ENCODE results near the gene MRPL55.

DNA sequence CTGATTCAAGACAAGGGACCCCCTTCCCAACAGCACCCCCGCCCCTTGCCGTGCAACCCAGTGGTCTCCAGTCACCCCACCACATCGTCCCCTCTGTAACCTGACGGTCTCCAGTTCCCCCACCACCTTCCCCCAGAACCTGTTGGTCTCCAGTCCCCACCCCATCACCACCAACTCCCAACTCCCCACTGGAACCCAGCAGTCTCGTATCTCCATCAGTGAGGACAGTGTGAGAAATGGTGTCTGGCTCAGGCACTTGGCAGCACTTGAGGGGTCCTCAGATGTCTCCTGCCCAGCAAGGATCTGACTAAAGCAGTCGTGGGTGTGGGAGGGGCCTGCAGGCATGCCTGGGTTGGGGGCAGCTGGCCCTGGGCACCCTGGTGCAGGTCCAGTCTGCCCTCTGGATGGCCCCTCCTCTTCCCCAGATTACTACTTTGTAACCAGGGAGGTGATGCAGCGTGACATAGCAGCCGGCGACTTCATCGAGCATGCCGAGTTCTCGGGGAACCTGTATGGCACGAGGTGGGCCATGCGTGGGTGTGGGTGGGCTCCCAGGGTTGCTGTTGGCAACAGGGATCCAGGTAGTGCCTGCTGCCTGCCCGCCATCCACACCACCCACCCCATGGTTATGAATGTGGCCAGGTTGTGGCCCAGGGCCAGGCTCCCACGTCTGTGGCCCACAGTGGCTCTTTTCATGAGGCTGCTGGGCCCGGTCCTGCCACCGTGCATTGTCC, 37.5 kb upstream of the MRPL55 start:
- TF ChIP-seq, protein P1, sequence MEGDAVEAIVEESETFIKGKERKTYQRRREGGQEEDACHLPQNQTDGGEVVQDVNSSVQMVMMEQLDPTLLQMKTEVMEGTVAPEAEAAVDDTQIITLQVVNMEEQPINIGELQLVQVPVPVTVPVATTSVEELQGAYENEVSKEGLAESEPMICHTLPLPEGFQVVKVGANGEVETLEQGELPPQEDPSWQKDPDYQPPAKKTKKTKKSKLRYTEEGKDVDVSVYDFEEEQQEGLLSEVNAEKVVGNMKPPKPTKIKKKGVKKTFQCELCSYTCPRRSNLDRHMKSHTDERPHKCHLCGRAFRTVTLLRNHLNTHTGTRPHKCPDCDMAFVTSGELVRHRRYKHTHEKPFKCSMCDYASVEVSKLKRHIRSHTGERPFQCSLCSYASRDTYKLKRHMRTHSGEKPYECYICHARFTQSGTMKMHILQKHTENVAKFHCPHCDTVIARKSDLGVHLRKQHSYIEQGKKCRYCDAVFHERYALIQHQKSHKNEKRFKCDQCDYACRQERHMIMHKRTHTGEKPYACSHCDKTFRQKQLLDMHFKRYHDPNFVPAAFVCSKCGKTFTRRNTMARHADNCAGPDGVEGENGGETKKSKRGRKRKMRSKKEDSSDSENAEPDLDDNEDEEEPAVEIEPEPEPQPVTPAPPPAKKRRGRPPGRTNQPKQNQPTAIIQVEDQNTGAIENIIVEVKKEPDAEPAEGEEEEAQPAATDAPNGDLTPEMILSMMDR (IDR thresholded peaks at IDR 0.05) = no peak
- TF ChIP-seq POLR2A (IDR thresholded peaks at IDR 0.05) = no peak

Measured in thyroid gland (tissue), 4 donors.